Cardiac fibroblast (primary cell): Measurements from ENCODE around the gene DOCK11.
A peak's percentile ranks its signal among the peaks of the same experiment; 100 is the strongest.

ENCODE experiments used
- DNase-seq, 2 donors: peaks; one replicate each; pipeline versions ENCODE4 v3.0.0 to v3.0.0-alpha.2; 2010; ENCODE audit warnings: low read depth in 2 of 2
- H3K4me3 ChIP-seq, 2 donors: replicated peaks in 1 of 2; 1 replicate in 1 of 2; 2 replicates in 1 of 2; pipeline ENCODE4 v1.5.1; 2011; ENCODE audit warnings: low read depth in 2 of 2, low read length in 2 of 2, mild to moderate bottlenecking in 2 of 2, moderate library complexity in 1 of 2
- TF ChIP-seq, protein P1 (sequence below): IDR thresholded peaks from one replicate; pipeline ENCODE4 v1.5.1; 2011; ENCODE audit warnings: low read depth, mild to moderate bottlenecking, low read length, inconsistent platforms

The DOCK11 gene

DNA sequence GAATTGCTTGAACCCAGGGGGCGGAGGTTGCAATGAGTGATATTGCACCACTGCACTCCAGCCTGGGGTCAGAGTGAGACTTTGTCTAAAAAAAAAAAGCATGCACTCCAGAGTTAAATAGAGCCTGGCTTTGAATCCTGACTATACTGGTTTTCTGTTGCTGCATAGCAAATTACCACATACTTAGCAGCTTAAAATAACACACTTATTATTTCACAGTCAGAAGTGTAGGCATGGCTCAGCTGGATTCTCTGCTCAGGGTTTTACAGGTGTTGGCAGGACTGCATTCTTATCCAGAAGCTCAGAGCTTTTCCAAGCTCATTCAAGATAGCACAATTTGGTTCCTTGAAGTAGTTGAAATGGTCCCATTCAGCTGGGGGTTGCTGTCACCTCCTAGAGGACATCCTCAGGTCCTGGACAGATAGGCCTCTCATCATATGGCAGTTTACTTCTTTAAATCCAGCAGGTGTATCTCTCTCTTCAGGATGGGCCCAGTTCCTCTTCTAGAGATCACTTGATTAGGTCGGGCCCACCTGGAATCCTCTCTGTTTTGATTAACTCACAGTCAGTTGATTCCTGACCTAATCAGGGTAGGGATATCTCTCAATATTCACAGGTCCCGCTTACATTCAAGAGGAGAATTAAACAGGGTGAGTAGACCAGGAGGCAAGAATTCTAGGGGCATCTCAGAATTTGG lies 26.8 kb downstream of the DOCK11 start:
- DNase-seq: no peak
- no peak overlapping the region for H3K4me3 ChIP-seq
- TF ChIP-seq, protein P1, sequence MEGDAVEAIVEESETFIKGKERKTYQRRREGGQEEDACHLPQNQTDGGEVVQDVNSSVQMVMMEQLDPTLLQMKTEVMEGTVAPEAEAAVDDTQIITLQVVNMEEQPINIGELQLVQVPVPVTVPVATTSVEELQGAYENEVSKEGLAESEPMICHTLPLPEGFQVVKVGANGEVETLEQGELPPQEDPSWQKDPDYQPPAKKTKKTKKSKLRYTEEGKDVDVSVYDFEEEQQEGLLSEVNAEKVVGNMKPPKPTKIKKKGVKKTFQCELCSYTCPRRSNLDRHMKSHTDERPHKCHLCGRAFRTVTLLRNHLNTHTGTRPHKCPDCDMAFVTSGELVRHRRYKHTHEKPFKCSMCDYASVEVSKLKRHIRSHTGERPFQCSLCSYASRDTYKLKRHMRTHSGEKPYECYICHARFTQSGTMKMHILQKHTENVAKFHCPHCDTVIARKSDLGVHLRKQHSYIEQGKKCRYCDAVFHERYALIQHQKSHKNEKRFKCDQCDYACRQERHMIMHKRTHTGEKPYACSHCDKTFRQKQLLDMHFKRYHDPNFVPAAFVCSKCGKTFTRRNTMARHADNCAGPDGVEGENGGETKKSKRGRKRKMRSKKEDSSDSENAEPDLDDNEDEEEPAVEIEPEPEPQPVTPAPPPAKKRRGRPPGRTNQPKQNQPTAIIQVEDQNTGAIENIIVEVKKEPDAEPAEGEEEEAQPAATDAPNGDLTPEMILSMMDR: no peak

DNA sequence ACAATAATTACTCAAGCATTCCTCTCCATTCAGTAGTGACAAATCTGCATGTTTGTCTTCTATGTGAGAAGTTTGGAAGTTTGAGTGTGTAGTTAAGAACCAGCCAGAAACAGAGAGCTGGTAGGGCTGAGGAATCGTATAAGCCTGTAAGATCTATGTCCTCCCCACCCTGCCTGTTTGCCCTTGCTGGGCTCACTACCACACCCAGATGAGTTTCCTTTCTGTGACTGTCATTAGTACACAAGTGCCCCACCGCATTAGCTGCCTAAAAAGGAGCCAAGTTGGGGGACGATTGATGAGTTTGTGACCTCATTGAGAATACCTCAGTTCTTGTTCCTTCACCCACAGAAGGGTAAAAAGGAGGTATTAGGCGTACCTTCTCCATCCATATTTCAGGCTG lies 28.3 kb downstream of the DOCK11 start:
- TF ChIP-seq, protein P1: no peak
- H3K4me3 ChIP-seq: no peak overlapping the region
- no peak for DNase-seq

DNA sequence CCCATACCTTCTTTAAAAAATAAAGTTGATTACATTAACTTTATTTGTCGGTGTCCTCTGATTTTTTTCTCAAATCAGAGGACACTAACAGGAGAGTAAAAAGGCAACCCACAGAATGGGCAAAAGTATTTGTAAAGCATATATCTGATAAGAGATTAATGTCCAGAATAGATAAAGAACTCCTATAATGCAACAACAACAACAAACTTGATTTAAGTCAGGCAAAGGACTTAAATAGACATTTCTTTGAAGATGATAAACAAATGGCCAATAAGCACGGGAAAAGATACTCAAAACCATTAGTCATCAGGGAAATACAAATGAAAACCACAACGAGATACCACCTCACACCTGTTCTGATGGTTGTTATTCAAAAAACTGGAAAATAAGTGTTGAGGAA lies 28.7 kb downstream of the DOCK11 start:
- no peak overlapping the region for H3K4me3 ChIP-seq
- TF ChIP-seq, protein P1: no peak
- DNase-seq: no peak

DNA sequence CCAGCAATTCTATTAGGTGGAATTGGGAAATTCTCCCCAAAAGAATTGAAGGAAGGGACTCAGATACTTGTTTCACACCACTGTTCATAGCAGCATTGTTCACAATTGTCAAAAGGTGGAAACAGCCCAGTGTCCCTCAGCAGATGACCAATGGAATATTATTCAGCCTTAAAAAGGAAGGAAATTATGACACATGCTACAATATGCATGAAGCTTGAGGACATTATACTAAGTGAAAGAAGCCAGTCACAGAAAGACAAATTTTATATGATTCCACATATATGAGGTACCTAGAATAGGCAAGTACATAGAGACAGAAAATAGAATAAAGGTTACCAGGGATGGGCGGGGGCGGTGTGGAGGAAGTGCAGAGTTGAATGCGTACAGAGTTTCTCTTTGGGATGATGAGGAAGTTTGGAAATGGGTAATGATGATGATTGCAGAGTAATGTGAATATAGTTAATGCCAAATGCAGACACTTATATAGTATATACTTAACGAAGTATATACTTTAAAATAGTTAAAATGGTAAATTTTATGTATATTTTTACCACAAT lies 29.6 kb downstream of the DOCK11 start:
- H3K4me3 ChIP-seq: no peak overlapping the region
- TF ChIP-seq, protein P1: no peak
- no peak for DNase-seq

DNA sequence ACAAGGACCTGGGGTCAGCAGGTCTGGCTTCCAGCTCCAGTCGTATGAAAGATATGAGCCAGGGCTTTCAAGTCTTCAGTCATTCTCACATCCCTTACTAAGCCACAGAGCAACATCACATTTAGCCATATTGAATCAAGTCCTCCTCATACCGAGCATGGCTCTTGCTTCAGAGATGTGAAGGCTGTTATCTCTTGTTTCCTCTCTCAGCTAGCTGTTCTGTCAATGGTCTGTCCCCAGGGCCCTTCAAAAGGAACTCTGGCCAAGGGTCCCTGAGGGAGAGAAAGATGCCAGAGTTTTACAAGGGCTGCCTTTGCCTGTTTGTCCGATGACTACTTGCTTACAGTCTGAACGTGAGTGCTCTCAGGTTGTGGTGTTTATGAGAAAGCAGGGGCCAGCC lies 30.5 kb downstream of the DOCK11 start:
- TF ChIP-seq, protein P1: no peak
- peak; percentile 37 to 40 for DNase-seq
- H3K4me3 ChIP-seq: no peak overlapping the region

DNA sequence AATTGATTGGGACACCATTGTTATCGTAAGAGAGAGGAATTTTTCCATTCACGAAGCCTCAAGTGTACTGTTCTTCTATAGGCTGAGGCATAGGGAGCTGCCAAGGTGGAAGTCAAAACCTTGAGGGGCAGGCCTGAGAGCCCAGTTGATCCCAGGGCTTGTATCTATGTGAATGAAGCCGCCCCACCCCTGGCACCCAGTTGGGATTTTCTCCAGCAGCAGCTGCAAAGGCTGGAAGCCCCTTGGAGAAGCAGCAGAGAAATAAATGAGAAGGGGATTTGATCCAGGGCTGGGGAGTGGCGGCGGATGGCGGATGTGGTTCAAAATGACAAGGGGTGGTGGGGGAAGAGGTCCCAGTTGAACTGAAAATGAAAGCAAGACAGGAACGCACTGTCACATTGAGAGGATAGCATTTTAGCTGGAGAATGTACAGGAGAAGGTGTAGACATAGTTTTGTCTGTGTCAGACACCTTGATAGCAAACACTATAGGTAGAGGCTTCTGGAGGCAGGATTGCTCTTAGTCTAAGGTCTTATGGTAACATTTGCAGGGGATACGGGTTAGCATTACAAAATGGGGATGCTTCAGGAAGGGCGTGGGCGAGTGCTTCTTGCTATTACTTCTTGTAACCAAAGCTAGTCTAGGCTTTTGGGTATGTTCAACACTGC lies 32.6 kb downstream of the DOCK11 start:
- no peak overlapping the region for H3K4me3 ChIP-seq
- no peak for DNase-seq

More for the DNA sequence above, 32.6 kb downstream of the DOCK11 start:
- TF ChIP-seq, protein P1: no peak
